CD14-positive monocyte (primary cell): ENCODE measurements around the gene TEX261. TPM values are rescaled to one million over a fixed set of nuclear protein-coding genes. Genes with fewer than 3 reads are reported as not detected.

Experiments used
- DNase-seq, 3 donors: peaks; one replicate each; pipeline ENCODE4 v3.0.0-alpha.2; 2011 to 2022
- H2AFZ ChIP-seq: 2 replicates; pipeline ENCODE4 v1.6.0; 2012; ENCODE audit warnings: mild to moderate bottlenecking, low read depth, low read length, inconsistent platforms; ENCODE audit not compliant: insufficient read depth, poor library complexity, severe bottlenecking
- H3K27ac ChIP-seq, 2 donors: 1 replicate in 1 of 2; 2 replicates in 1 of 2; pipeline ENCODE4 v1.5.1; 2012 to 2013; ENCODE audit warnings: low read length in 2 of 2, control low read depth in 1 of 2, inconsistent platforms in 1 of 2, low read depth in 1 of 2, mild to moderate bottlenecking in 1 of 2
- H3K27me3 ChIP-seq, 2 donors: one replicate each; pipeline versions ENCODE4 v1.6.0 to v1.6.1; 2011 to 2013; ENCODE audit warnings: low read length in 2 of 2; ENCODE audit not compliant: control insufficient read depth in 2 of 2, insufficient read depth in 2 of 2
- H3K36me3 ChIP-seq, 2 donors: replicated peaks in 1 of 2; 1 replicate in 1 of 2; 2 replicates in 1 of 2; pipeline versions ENCODE4 v1.5.1 to v1.6.1; 2012 to 2013; ENCODE audit warnings: low read length in 2 of 2, control low read depth in 1 of 2, inconsistent platforms in 1 of 2, mild to moderate bottlenecking in 1 of 2; ENCODE audit not compliant: insufficient read depth in 2 of 2, control insufficient read depth in 1 of 2
- H3K4me1 ChIP-seq, 2 donors: 1 replicate in 1 of 2; 2 replicates in 1 of 2; pipeline versions ENCODE4 v1.5.1 to v1.6.1; 2012 to 2013; ENCODE audit warnings: low read length in 2 of 2, control low read depth in 1 of 2, inconsistent platforms in 1 of 2, mild to moderate bottlenecking in 1 of 2, moderate library complexity in 1 of 2; ENCODE audit not compliant: insufficient read depth in 2 of 2, control insufficient read depth in 1 of 2
- H3K4me2 ChIP-seq: replicated peaks from 2 replicates; pipeline ENCODE3; 2012; ENCODE audit warnings: low read length, moderate library complexity, mild to moderate bottlenecking; ENCODE audit not compliant: poor library complexity, severe bottlenecking; ENCODE audit errors: extremely low read depth
- H3K4me3 ChIP-seq, 3 experiments: fragments of 200-600 bp in 1 of 3; sonication (generic) in 1 of 3; replicated peaks in 1 of 3; 1 replicate in 2 of 3; 2 replicates in 1 of 3; pipeline ENCODE4 v1.5.1; 2011 to 2013; ENCODE audit warnings: low read length in 3 of 3, mild to moderate bottlenecking in 3 of 3, control low read depth in 2 of 3, low read depth in 2 of 3, inconsistent platforms in 1 of 3, moderate library complexity in 1 of 3
- H3K79me2 ChIP-seq: 2 replicates; pipeline ENCODE4 v1.6.0; 2012; ENCODE audit warnings: mild to moderate bottlenecking, control low read depth, inconsistent platforms, low read length, moderate library complexity; ENCODE audit not compliant: insufficient read depth
- H3K9ac ChIP-seq: 2 replicates; pipeline ENCODE4 v1.6.0; 2017; ENCODE audit warnings: low read length, mild to moderate bottlenecking; ENCODE audit not compliant: insufficient read depth, poor library complexity, severe bottlenecking
- H3K9me3 ChIP-seq, 2 donors: replicated peaks in 1 of 2; 1 replicate in 1 of 2; 2 replicates in 1 of 2; pipeline versions ENCODE4 v1.5.1 to v1.6.1; 2012 to 2013; ENCODE audit warnings: low read length in 2 of 2, control low read depth in 1 of 2; ENCODE audit not compliant: control insufficient read depth in 1 of 2, insufficient read depth in 1 of 2
- H4K20me1 ChIP-seq: 2 replicates; pipeline ENCODE4 v1.6.0; 2012; ENCODE audit warnings: mild to moderate bottlenecking, low read length, control low read depth, moderate library complexity; ENCODE audit not compliant: insufficient read depth
- H3K27ac Mint-ChIP-seq, 7 donors: one replicate each; pipeline ENCODE4 v1.8.0; 2020; ENCODE audit warnings: mild to moderate bottlenecking in 7 of 7, mixed read lengths in 7 of 7, moderate library complexity in 6 of 7, inconsistent platforms in 2 of 7
- H3K27me3 Mint-ChIP-seq, 3 donors: one replicate each; pipeline ENCODE4 v1.8.0; 2021 to 2022; ENCODE audit warnings: low read depth in 3 of 3, mild to moderate bottlenecking in 3 of 3, mixed read lengths in 3 of 3, moderate library complexity in 3 of 3, inconsistent platforms in 1 of 3
- H3K36me3 Mint-ChIP-seq, 2 donors: one replicate each; pipeline ENCODE4 v1.8.0; 2020; ENCODE audit warnings: mixed read lengths in 2 of 2, inconsistent platforms in 1 of 2, mild to moderate bottlenecking in 1 of 2
- H3K4me1 Mint-ChIP-seq: one replicate; pipeline ENCODE4 v1.8.0; 2020; ENCODE audit warnings: mild to moderate bottlenecking, mixed read lengths
- H3K4me3 Mint-ChIP-seq, 2 donors: one replicate each; pipeline ENCODE4 v1.8.0; 2020; ENCODE audit warnings: mild to moderate bottlenecking in 2 of 2, mixed read lengths in 2 of 2, moderate library complexity in 1 of 2
- H3K9me3 Mint-ChIP-seq, 7 donors: one replicate each; pipeline ENCODE4 v1.8.0; 2020 to 2022; ENCODE audit warnings: mixed read lengths in 7 of 7, mild to moderate bottlenecking in 6 of 7, moderate library complexity in 6 of 7, inconsistent platforms in 2 of 7
- CTCF ChIP-seq: fragments of 200-600 bp; IDR thresholded peaks from one replicate; pipeline ENCODE4 v1.8.0; 2022; ENCODE audit warnings: antibody characterized with exemption, mild to moderate bottlenecking
- WGBS: methylation state at CpG from one replicate; pipeline ENCODE4 v1.1.5; 2013; ENCODE audit warnings: missing lambda C conversion rate; ENCODE audit not compliant: insufficient coverage; 5-methylcytosine and 5-hydroxymethylcytosine counted together
- intact Hi-C, 2 donors: fragments of 100-400 bp; cut with micrococcal nuclease; formaldehyde crosslinking; loops; one replicate each; pipeline versions ENCODE4 v1.15.0 to v1.15.1; 2023
- polyA plus RNA-seq, 3 donors: library from polyadenylated mRNA; depleted of rRNA in 1 of 3; unstranded in 2 of 3; stranded (reverse) in 1 of 3; fragments of 300-500 nt in 2 of 3; fragments of >200 nt in 1 of 3; fragmentation: Illumina TruSeq in 2 of 3; gene quantifications; 1 replicate in 2 of 3; 2 replicates in 1 of 3; pipeline ENCODE4 v1.2.3, GENCODE V29; 2012 to 2021

The TEX261 gene
- polyA plus RNA-seq, 3 donors = 20.1 to 32.2 (median 30.6) TPM

GRCh38 chr2:70981866-70982810 is 12.5 kb downstream of the TEX261 start:
- Mint-ChIP-seq H3K9me3 (peaks cover 0 to 3% (median 0%) of the 10 kb centered on the region in 7 donors), H3K27ac (no peak overlapping the region), H3K27me3 (peaks cover 13 to 22% (median 14%) of the 10 kb centered on the region in 3 donors), H3K4me1 (peaks cover 33% of the 10 kb centered on the region), H3K4me3 (no peak overlapping the region), H3K36me3 (peaks cover 31 to 40% of the 10 kb centered on the region in 2 donors)
- Histone ChIP-seq H3K27ac (no peak overlapping the region), H2AFZ (no peak overlapping the region), H3K36me3 (peaks cover 9 to 13% of the 10 kb centered on the region in 2 donors), H3K4me1 (peaks cover 21 to 30% of the 10 kb centered on the region in 2 donors), H3K79me2 (no peaks in the 10 kb centered on the region), H3K9me3 (no peaks in the 10 kb centered on the region), H4K20me1 (peaks cover 29% of the 10 kb centered on the region), H3K4me2 (no peak overlapping the region), H3K27me3 (peaks cover 2 to 18% of the 10 kb centered on the region in 2 donors), H3K4me3 (no peak overlapping the region), H3K9ac (no peak overlapping the region)
- WGBS = 93% methylated on average over 13 of the region's 14 CpGs
- peak in 1 of 3 donors; percentile 3 for DNase-seq
- intact Hi-C loops = no loop called here
- no peak for TF ChIP-seq CTCF

- no peak for TF ChIP-seq CTCF
- no peaks in the 10 kb centered on the region for H3K79me2 ChIP-seq
- no peaks in the 10 kb centered on the region for H3K9me3 ChIP-seq
- H3K27ac Mint-ChIP-seq = no peak overlapping the region
- peaks cover 24 to 33% of the 10 kb centered on the region in 2 donors for H3K36me3 Mint-ChIP-seq
- intact Hi-C loops = no loop called here
- H3K27me3 ChIP-seq = peaks cover 2 to 18% of the 10 kb centered on the region in 2 donors
- H3K27me3 Mint-ChIP-seq = peaks cover 13 to 22% (median 14%) of the 10 kb centered on the region in 3 donors
- peaks cover 24% of the 10 kb centered on the region for H4K20me1 ChIP-seq
- H2AFZ ChIP-seq = no peak overlapping the region
- H3K4me1 ChIP-seq = peaks cover 25 to 34% of the 10 kb centered on the region in 2 donors
- H3K4me2 ChIP-seq = no peak overlapping the region
- H3K9ac ChIP-seq = no peak overlapping the region
- H3K9me3 Mint-ChIP-seq = peaks cover 0 to 3% (median 0%) of the 10 kb centered on the region in 7 donors
- H3K4me3 Mint-ChIP-seq = no peak overlapping the region
- H3K27ac ChIP-seq = no peak overlapping the region
- H3K36me3 ChIP-seq = peaks cover 1 to 5% of the 10 kb centered on the region in 2 donors
- DNase-seq = no peak
- peaks cover 35% of the 10 kb centered on the region for H3K4me1 Mint-ChIP-seq
- WGBS = 88% methylated on average over 1 of the region's 2 CpGs
- no peak overlapping the region for H3K4me3 ChIP-seq
Measured at GRCh38 chr2:70981421-70981820, 13.3 kb downstream of the TEX261 start.
